Stimulated activated CD8-positive, alpha-beta memory T cell treated with anti-CD3 and anti-CD28 coated beads, Interleukin-7, amount 100 ng/mL, for 24 hours (primary cell): ENCODE results near the gene PHLPP2.

Experiments used
- DNase-seq: peaks from one replicate; pipeline ENCODE4 v3.0.0-alpha.2; 2020; ENCODE audit warnings: low read depth

Gene PHLPP2

GRCh38 chr16:71724320-71724751 is at the start of gene PHLPP2:
Gene PHLPP2, minus strand, starts transcription at chr16:71724701. Its CDS starts 9,906 bp downstream, at chr16:71714795.
- no peak for DNase-seq

- DNase-seq: no peak
Measured at GRCh38 chr16:71771571-71771970, 47.1 kb upstream of the PHLPP2 start.

GRCh38 chr16:71769222-71769621 is 44.7 kb upstream of the PHLPP2 start:
- DNase-seq: no peak

GRCh38 chr16:71767060-71767900 is 42.8 kb upstream of the PHLPP2 start:
- no peak for DNase-seq

GRCh38 chr16:71762186-71762585 is 37.7 kb upstream of the PHLPP2 start:
- DNase-seq: no peak

GRCh38 chr16:71761097-71761496 is 36.6 kb upstream of the PHLPP2 start:
- no peak for DNase-seq

- no peak for DNase-seq
Measured at GRCh38 chr16:71758293-71758760, 33.8 kb upstream of the PHLPP2 start.

- DNase-seq: no peak
Measured at GRCh38 chr16:71754652-71755051, 30.2 kb upstream of the PHLPP2 start.

- DNase-seq: no peak
Measured at GRCh38 chr16:71754108-71754507, 29.6 kb upstream of the PHLPP2 start.

GRCh38 chr16:71748226-71748625 is 23.7 kb upstream of the PHLPP2 start:
- no peak for DNase-seq

- no peak for DNase-seq
Measured at GRCh38 chr16:71746442-71747046, 22.0 kb upstream of the PHLPP2 start.

GRCh38 chr16:71738855-71739254 is 14.4 kb upstream of the PHLPP2 start:
- no peak for DNase-seq

- DNase-seq: no peak
Measured at GRCh38 chr16:71737501-71737900, 13.0 kb upstream of the PHLPP2 start.

- DNase-seq: no peak
Measured at GRCh38 chr16:71734511-71734910, 10.0 kb upstream of the PHLPP2 start.

- DNase-seq: no peak
Measured at GRCh38 chr16:71732587-71732986, 8.1 kb upstream of the PHLPP2 start.

GRCh38 chr16:71727551-71728324 is 3.2 kb upstream of the PHLPP2 start:
- DNase-seq: no peak

- no peak for DNase-seq
Measured at GRCh38 chr16:71726476-71727315, 2.2 kb upstream of the PHLPP2 start.

- DNase-seq: peak; percentile 53
Measured at GRCh38 chr16:71723537-71724319, 773 bp downstream of the PHLPP2 start.

- peak; percentile 26 for DNase-seq
Measured at GRCh38 chr16:71722801-71723536, 1.5 kb downstream of the PHLPP2 start.

GRCh38 chr16:71721066-71721740 is 3.3 kb downstream of the PHLPP2 start:
- no peak for DNase-seq
